Peyer's patch (tissue), 4 donors: ENCODE data around the gene NAV1.

ENCODE experiments used
- POLR2A ChIP-seq, 2 donors: fragments of 450-650 bp; IDR thresholded peaks; one replicate each; pipeline ENCODE4 v1.5.1; 2017; ENCODE audit warnings: antibody characterized with exemption in 2 of 2, mild to moderate bottlenecking in 2 of 2, moderate library complexity in 2 of 2
- TF ChIP-seq, protein P1 (sequence below), 6 experiments: fragments of 450-650 bp in 4 of 6; fragments of 200-600 bp in 2 of 6; sonication (generic) in 1 of 6; IDR thresholded peaks; one replicate each; pipeline ENCODE4 v1.5.1; 2017 to 2019; ENCODE audit warnings: antibody characterized with exemption in 6 of 6, mild to moderate bottlenecking in 3 of 6, moderate library complexity in 1 of 6

DNA sequence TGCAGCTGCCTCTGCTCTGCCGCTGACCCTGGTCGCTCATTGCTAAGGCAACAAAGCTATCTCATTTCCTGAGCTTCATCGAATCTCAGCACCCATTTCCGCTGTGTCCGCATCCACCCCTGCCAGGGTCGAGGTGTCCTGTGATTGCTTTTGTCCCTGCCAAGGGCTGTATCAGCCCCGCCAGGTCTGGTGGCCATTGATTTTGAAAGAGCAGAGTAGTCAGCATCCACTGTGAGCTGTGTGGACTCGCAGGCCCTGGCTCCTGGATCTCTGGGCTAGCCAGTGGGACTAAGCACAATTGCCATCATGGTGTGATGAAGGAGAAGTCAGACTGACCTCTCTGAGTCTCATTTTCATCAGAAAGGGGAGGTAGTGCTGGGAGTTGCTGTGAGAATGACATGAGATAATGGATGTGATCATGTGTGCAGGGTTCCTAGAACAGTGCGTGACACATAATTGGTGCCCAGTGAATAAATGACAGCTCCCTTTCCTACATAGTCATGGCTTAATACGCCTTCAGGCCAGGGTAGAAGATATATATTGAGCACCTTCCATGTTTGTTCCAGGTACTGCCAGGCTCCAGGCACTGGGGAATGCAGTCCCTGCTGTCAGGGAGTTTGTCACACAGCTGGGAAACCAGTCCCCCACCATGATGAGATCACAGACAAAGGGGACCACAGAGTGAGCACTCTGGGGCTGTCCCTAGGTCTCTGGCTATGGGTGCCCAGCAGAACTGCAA lies 32.1 kb downstream of the NAV1 start:
- TF ChIP-seq, protein P1, sequence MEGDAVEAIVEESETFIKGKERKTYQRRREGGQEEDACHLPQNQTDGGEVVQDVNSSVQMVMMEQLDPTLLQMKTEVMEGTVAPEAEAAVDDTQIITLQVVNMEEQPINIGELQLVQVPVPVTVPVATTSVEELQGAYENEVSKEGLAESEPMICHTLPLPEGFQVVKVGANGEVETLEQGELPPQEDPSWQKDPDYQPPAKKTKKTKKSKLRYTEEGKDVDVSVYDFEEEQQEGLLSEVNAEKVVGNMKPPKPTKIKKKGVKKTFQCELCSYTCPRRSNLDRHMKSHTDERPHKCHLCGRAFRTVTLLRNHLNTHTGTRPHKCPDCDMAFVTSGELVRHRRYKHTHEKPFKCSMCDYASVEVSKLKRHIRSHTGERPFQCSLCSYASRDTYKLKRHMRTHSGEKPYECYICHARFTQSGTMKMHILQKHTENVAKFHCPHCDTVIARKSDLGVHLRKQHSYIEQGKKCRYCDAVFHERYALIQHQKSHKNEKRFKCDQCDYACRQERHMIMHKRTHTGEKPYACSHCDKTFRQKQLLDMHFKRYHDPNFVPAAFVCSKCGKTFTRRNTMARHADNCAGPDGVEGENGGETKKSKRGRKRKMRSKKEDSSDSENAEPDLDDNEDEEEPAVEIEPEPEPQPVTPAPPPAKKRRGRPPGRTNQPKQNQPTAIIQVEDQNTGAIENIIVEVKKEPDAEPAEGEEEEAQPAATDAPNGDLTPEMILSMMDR (IDR thresholded peaks at IDR 0.05): no peak
- TF ChIP-seq POLR2A (IDR thresholded peaks at IDR 0.05): no peak
